HG03442 (cell line): ENCODE results near the gene C11orf16.
"Not testable (repeated sequence)": the region's sequence is repeated elsewhere in the genome, so short reads cannot be mapped to it uniquely, and the experiment has no call there.

ENCODE experiments used
- ATAC-seq: cut with Tn5 transposase; IDR thresholded peaks from one replicate; pipeline ENCODE4 v1.9.1; 2021; ENCODE audit warnings: mild to moderate bottlenecking, moderate library complexity; ENCODE audit not compliant: unreplicated experiment

Gene C11orf16

DNA sequence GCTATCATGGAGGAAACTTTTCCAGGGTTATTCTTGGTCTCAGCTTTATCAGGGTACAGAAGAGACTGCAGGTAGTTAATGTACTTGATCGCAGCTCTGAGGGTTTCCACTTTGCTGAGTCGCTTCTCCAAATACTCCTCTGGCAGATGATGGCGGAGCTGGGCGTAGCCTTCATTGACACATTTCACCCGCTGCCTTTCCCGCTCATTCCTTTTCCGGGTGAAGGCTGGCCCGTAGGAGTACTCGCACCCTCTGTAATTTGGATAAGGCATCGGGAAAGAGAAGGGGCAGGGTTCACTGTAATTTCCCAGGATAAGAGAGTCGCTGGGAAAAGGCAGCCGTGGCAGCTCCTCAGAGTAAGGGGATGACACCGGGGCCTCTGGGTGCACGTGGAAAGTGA lies 4.9 kb upstream of the C11orf16 start:
- no peak for ATAC-seq

DNA sequence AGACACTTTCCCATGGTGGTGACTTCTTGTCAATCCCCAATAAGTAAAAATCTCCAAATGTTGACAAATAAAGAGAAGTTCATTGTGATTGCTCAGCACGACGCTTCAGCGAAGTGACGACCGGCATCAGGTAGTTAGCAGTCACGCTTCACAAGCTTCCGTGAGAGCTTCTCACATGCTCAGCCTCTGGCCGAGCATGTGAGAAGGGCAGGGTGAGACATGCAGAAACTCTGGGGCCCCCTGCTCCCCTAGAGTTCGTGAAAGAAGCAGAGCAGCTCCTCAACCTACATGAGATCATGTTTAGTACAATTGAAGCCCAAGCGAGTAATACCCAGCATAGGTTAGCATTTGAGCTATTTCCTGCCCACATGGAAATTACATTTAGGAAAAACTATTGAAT lies 4.4 kb upstream of the C11orf16 start:
- ATAC-seq, result no peak

DNA sequence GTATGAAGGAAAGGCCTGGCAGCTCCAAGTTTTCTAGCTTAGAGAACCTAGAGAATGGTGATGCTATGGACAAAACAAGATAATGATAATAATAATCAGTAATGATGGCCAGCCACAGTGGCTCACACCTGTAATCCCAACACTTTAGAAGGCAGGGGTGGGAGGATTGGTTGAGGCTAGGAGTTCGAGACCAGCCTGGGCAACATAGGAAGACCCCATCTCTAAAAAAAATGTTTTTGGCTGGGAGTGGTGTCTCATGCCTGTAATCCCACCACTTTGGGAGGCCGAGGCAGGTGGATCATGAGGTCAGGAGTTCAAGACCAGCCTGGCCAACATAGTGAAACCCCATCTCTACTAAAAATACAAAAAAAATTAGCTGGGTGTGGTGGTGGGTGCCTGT lies 3.0 kb upstream of the C11orf16 start:
- ATAC-seq, result not testable (repeated sequence)

DNA sequence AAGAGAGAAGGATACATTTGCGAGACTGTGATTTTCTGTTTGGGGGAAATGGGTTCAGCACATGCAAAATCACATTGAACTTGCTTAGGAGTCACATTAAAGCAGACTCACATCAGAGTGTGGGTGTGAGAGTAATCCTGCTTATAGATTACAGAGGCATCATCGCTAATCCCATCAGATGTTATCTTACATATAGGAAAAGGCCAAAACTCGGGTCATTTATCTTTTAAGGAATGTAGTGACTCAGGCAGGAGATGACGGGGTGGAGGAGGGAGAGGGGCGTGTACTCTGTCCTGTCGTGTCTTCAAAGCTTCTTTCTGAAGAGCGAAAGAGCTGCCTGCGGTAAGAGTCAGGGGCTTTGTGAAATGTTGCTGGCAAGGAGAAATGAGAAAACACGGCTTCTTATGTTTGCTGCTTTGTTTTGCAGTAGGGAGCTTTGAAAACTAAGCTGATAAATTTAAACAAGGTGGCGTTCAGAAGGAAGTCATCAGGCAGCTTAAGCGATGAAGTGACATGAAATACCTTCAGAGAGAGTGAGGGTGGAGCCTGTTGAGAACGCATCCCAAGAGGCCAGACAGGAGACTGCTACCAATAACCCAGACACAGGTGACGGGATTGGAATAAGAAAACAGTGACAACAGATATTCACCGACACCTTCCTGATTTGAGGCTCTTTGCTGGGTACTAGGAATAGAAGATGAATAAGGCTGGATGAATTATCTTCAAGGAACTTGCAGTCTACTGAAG lies 2.2 kb upstream of the C11orf16 start:
- ATAC-seq, result no peak

DNA sequence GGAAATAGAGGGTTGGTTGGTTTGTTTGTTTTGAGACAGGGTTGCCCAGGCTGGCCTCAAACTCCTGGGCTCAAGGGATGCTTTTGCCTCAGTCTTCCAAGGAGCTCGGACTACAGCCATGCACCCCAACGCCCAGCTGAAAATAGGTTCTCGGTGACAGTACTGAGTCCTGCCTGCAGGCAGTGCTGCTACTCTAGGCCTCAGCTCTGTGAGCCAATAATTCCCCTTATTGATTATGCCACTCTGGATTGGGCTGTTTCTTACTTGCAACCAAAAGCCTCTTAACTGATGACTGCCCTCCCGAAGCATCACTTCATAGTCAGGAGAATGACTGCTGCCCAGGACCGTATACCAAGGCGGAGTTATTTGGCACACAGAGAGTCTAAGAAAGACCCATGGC lies 1.2 kb upstream of the C11orf16 start:
- ATAC-seq, result no peak

DNA sequence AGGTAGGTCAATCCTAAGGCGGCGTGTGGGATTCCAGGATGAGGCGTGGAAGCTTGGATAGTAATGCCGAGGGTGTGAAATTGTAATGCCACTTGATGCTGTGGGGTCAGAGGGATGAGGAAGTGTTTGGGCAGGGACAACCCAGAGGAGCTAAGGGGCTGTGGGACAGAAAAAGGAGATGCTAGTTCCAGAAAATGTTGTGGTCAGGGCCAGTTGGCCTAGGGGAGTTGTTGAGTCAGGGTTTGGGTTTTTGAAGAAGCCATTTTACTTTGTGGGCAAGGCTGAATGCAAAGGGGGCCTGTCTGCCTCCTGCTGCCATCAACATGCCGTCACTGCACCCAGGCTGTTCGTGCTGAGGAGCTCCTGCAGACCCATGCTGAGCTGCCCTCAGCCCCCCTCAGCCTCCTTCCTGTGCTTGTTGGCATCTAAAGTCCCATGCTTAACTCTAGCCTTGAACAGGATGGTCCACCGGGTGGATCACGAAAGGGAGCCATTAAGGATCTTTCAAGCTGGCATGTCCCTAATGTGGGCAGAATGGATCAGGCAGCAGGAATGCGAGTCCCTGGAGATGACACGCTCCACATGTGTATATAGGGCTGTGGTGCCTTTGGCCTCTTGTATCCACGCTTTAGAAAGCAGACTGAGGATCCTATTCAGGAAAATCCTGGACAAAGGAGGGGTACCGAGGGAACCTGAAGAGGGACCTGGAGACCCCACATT lies 2.1 kb downstream of the C11orf16 start:
- ATAC-seq, result no peak

DNA sequence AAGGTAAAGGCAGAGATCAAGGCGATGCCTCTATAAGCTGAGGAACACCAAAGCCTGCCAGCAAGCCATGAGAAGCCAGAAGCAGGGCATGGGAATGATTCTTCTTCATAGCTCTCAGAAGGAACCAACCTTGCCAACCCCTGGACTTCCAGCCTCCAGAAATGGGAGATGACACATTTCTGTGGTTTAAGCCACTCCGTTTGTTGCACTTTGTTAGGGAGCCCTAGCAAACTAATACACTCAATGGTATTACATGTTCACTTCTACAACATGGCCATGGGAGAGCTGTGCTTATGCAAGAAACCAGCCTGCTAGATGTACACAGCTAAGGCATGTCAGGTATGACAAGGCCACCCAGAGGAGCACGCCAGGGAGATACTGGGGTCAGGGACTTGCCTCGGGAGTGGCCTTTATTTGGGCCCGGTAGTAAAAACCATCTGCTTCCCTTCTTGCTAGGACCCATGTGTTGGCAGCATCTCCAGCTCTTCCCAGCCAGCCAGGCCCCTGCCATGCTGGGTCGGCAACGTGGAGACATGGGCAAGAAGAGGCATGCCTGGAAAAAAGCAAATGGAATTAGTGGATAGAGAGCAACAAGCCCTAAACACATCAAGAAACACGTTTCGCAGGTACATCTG lies 3.6 kb downstream of the C11orf16 start:
- no peak for ATAC-seq

DNA sequence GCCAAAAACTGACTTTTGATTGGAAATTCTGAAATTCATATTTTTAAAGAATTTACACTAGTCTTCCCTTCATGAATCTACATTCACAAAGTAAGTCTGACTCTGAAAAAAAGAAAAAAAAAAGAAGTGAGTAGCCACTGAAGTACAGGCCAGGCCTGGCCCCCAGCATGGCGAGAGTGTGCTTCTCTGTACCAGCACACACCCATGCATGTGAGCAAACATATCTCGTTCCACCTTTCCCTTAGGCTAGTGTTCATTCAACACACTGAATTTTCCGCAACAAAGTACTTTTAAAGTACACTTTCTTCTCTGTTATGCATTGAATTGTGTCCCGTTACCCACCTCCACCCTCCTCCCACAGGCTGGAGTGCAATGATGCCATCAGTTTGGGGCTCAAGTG lies 4.5 kb downstream of the C11orf16 start:
- no peak for ATAC-seq

DNA sequence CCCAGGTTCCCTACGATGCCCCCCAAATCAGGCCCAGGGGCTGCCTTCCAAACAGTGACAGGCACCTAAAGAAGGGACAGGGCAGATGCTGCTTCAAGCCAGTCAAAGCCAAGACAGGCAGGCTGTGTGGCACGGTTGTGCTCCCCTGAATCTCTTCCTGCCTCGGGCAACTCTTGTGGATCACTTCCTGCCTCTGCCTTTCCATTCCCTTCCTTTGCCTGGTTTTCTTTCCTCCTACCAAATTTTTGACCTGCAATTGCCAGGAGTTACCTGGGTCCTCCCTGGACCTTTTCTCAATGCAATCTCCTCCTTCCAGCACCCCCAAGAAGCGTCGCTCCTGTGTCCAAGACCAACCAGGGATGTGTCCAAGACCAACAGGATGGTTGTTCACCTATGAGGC lies 5.5 kb downstream of the C11orf16 start:
- ATAC-seq, result no peak

DNA sequence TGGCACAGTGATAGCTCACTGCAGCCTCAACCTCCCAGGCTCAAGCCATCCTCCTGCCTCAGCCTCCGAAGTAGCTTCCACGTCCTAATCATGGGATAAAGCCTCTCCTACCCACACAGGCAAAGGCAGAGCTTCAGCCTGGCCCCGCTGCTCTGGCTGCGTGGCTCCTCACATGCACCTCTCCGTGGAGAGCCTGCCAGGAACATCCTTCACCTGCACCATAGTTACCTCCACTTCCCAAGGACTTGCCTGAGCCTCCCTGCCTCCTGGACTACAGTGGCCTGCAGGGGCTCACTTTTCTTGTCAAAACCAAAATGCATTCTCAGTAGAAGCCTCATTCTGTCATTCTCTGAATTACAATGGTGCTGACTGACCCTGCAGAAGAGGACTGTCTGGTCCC lies 6.5 kb downstream of the C11orf16 start:
- ATAC-seq, result no peak

DNA sequence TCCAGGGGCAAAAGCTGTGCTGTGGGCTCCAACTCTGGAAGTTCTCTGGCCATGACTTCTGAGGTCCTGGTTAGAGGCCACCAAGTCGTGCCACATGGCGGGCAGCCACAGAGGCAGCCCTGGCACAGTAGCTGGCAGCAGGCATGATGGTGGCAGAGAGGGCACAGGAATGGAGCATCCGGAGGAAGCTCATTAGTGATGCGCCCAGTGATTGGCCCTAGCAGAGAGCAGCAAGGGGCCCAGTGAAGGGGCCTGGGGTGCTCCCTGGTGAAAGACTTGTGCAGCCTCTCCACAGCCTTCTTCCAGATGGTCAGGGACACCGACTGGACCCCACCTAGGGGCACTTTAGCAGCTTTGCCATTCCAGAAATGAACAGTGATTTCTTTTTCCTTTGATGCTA lies 7.0 kb downstream of the C11orf16 start:
- no peak for ATAC-seq

DNA sequence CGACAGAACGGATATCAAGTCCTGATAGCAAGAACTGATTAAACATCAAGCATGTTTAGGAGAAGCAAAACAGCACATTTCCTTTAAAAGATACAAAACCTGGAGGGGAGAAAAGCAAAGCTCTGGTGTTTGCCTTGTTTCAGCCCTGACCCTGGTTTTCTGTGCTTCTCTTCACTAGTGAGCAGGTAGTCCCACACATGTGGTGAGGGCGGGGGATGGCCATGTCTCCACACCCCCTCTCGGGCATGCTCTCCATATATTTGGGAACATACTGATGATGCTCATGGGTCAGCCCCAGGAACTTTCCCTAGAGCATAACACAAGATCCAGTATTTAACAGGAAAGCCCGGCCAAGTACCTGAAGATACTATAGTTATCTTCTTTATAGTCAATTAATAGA lies 10.1 kb downstream of the C11orf16 start:
- ATAC-seq, result no peak

DNA sequence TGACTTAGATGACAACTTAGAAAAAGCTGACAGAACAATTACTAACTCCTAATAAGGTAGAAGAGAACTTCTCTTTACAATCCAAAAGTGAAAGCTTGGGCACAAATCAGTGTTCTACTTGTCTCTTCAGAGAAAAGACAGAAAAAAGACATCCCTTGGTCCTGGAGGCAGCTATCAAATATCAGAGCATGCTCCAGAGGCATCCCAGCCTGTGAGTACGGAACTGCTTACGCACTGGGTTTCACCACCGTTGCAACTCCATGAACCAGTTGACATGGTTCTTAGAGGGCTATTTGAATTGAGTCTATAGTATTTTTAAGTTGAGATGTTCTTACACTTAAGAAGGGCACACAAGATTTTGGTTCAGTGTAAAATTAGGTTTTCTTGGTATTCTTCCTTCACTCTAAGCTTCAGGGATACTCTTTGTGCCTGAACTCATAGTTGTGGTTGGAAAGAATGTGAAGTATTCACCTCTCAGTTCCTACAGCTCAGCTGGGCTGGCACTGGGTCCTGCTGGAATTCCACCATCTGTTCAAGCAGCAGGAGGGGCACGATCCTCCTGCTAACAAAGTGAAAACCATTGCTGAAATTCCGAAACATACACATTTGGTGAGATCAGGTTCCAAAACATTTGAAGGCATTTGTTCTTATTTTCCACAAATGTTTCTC lies 15.5 kb downstream of the C11orf16 start:
- ATAC-seq, result no peak

DNA sequence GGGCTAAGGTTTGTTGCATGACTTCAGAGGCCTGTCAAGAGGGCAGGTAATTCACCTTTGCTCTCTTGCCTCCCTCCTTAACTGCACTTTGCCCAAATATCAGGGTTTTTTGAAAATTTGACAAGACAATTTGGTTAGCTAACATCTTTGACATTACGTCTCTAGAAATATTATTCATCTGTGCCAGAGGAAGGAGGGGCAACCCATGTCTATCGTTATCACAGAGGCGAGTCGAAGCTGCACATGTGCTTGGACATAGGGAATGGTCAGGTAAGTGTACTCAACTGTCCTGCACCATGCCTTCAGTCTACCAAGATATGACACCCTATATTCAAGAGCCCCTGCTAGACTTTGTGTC lies 18.1 kb downstream of the C11orf16 start:
- ATAC-seq, result no peak

DNA sequence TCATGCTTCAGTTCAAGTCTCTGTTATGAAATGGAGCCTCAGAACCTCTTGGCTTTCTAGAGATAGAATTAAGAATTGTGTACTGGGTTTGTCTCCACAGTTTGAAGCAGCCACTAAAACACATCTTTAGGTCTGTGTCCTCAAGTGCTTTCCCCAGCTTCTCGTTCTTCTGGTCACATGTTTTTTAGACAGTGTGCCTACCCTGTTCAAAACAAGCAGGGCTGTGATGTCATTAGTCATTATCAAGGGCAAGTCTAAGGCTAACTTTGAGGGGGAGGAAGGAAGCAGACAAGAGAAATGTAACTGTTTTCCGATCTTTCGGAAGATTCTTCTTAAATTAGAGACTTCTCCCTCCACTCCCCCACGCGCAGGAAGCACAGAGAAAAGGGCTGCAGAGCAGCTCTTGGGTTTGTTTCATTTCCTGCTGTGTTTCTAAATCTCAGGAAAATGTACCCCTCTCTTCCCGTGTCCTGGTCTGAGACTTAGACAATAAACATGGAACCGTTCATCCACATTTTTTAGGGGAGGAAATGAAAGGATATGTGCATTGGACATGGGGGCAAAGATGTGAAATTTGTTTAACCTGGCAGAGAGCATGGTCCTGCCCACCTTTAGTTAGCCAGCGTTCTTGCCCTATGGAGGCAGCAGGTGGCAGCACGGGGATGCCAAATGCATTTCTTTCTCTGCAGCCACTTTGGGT lies 18.6 kb downstream of the C11orf16 start:
- ATAC-seq, result no peak

DNA sequence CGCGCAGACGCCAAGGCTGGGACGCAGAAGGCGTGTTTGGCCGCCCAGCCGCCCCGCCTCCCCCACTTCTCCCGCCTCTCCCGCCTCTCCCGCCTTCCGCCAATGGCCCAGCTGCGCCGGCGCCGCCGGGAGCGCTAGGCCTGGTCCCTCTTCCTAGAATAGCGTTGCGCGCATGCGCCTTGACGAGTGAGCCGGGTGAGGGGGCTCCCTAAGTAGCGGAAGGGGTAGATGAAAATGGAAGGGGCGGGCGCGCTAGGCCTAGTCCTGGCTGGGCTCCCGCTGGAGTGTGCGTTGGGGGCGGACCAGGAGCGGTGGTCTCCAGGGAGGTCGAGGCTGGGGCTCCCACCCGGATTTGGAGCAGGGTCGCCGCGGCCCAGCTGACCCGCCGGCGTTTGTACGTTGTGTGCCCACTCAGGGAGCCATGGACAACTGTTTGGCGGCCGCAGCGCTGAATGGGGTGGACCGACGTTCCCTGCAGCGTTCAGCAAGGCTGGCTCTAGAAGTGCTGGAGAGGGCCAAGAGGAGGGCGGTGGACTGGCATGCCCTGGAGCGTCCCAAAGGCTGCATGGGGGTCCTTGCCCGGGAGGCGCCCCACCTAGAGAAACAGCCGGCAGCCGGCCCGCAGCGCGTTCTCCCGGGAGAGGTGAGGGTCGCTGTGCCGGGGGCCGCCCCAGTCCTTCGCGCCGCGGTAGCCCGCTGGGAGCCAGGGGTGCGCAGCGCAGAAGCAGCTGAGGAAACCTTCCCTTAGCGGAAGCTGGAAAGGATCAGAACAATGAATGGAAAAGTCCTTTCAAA lies 21.5 kb downstream of the C11orf16 start, which contains the start of gene AKIP1:
AKIP1 (plus strand) TSS at position 161 of the 795 bp plus-strand sequence; CDS start at position 422, 261 bp downstream.
- ATAC-seq, result peak; percentile 81

DNA sequence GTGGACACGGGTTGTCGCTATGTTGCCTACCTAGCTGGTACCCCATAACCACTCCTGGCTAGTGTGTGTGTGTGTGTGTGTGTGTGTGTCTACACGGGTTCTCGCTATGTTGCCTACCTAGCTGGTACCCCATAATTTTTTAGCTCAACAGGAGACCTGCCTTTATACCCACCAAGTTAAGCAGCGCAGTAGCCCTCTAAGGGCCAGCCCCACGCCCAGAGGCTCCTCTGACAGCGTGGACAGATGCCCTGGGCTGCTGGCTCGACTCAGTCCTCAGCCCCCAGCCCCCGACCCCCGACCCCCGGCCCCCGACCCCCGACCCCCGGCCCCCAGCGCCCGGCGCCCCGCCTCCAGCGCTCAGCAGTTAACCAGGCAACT lies 22.1 kb downstream of the C11orf16 start:
- peak; percentile 2 for ATAC-seq

DNA sequence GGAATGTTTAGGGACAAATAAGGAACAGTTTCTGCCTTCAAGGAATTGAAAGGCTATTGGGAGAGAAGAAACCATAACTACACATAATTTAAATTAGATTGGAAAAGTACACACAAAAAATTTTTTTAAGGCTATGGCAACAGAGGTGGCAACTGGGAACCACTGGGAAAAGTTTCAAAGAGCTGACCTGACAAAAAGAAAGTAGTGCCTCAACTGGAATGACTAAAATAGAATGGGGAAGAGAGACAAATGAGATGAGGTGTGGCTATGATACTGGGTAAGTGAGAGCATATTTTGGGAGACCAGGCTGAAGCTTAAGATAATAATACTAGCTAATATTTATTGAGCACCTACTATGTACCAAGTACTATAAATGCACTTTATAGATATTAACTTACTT lies 24.6 kb downstream of the C11orf16 start:
- ATAC-seq, result no peak

DNA sequence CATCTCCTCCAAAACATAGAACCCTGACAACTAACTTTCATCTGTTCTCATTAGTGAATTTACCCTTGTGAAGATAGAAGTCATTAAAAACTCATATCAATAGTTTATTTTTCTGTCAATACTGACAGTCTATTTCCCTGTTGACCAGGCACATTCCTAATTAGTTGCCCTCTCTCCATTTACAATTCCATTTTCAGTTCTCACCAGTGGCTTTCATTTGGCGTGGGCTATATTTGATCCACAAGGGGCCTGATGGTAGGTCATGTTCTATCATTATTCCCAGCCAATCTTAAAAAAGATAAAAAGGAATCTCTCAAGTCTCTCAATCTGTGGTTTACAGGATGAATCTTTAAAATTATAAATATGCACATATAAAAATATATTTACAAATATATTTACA lies 25.6 kb downstream of the C11orf16 start:
- ATAC-seq, result no peak

DNA sequence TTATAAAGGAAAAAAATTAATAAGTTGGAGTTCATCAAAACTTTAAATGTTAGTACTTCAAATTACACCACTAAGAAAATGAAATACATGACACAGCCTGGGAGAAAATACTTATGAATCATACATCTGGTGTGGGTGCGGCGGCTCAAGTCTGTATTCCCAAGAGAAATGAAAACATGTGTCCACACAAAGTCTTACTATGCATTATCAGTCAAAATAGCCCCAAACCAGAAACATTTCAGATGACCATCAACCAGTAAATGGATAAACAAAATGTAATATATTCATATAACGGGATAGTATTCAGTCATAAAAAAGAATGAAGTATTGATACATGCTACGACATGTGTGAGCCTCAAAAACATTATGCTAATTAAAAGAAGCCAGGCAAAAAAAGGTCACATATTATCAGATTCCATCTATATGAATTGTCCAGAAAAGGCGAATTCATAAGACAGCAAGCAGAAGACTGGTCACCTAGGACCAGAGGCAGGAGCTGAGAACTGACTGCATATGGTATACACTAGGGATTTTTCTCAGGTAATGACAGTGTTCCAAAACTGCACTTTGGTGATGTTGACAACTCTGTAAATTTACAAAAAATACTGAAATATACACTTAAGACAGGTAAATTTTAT lies 27.1 kb downstream of the C11orf16 start:
- ATAC-seq, result no peak
